C4-2B (cell line): Measurements from ENCODE around the gene EPB41L2.

Source experiments
- H3K27ac ChIP-seq: fragments of 450-650 bp; 2 replicates; pipeline ENCODE4 v1.5.1; 2017
- ZFX ChIP-seq: fragments of 450-650 bp; IDR thresholded peaks from 2 replicates; pipeline ENCODE4 v1.6.1; 2017
- TF ChIP-seq, protein P1 (sequence below): fragments of 450-650 bp; conservative IDR thresholded peaks from 2 replicates; pipeline ENCODE4 v1.5.1; 2017; ENCODE audit warnings: mild to moderate bottlenecking

Gene EPB41L2

GRCh38 chr6:130852844-130853554, 210.0 kb downstream of the EPB41L2 start:
- TF ChIP-seq, protein P1, sequence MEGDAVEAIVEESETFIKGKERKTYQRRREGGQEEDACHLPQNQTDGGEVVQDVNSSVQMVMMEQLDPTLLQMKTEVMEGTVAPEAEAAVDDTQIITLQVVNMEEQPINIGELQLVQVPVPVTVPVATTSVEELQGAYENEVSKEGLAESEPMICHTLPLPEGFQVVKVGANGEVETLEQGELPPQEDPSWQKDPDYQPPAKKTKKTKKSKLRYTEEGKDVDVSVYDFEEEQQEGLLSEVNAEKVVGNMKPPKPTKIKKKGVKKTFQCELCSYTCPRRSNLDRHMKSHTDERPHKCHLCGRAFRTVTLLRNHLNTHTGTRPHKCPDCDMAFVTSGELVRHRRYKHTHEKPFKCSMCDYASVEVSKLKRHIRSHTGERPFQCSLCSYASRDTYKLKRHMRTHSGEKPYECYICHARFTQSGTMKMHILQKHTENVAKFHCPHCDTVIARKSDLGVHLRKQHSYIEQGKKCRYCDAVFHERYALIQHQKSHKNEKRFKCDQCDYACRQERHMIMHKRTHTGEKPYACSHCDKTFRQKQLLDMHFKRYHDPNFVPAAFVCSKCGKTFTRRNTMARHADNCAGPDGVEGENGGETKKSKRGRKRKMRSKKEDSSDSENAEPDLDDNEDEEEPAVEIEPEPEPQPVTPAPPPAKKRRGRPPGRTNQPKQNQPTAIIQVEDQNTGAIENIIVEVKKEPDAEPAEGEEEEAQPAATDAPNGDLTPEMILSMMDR, result no peak
- TF ChIP-seq ZFX, result no peak
- H3K27ac ChIP-seq, result no peak overlapping the region

DNA sequence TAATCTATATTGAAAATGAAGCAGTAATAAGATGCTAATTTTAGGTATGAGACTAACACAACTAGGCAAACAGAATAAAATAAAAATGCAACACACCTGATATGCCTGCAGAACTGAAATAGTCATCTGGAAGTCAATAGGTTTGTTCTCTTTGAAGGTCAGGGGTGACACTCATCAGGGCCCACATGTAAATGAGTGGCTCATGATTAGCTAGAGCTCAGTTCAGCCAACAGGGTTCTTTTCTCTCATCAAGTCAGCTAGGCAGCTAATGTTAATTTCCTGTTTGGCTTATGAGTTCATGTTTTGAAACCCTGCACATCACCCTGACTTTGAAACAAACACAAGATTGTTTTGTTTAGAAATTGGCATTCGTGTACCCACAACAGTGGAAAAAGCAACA, 212.0 kb downstream of the EPB41L2 start:
- H3K27ac ChIP-seq, result no peak overlapping the region
- no peak for TF ChIP-seq ZFX
- TF ChIP-seq, protein P1, result no peak

GRCh38 chr6:130849594-130849993, 213.5 kb downstream of the EPB41L2 start:
- no peak overlapping the region for H3K27ac ChIP-seq
- TF ChIP-seq ZFX, result no peak
- TF ChIP-seq, protein P1, result no peak

DNA sequence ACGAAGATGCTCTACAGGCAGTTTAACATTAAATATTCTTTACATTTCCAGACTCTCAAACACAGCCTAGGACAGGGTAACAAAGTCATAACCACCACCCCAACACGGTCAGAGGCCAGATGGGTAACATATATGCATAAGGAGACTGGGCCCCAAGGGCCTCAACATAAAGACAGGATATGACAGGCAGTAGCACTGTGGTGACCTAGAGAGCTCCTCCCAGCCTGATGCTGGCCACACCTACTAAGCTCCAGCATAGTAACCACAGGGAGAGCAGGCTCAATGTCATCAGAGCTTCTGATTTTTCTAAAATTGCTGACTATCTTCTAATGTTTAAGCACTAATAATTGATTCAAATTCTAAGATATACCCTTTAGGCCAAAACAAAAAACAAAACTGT, 214.1 kb downstream of the EPB41L2 start:
- TF ChIP-seq, protein P1, result no peak
- no peak for TF ChIP-seq ZFX
- H3K27ac ChIP-seq, result no peak overlapping the region

GRCh38 chr6:130847001-130847910, 215.8 kb downstream of the EPB41L2 start:
- TF ChIP-seq, protein P1, result no peak
- no peak for TF ChIP-seq ZFX
- no peak overlapping the region for H3K27ac ChIP-seq

GRCh38 chr6:130846501-130846900, 216.5 kb downstream of the EPB41L2 start:
- H3K27ac ChIP-seq, result no peak overlapping the region

More at GRCh38 chr6:130846501-130846900, 216.5 kb downstream of the EPB41L2 start:
- TF ChIP-seq, protein P1, result no peak
